GM12878 (cell line): ENCODE results near the gene SPART. TPM values are rescaled to one million over a fixed set of nuclear protein-coding genes. Genes with fewer than 3 reads are reported as not detected.

Experiments used
- ATAC-seq: fragments of 200-7000 bp; cut with Tn5 transposase; 3 replicates; pipeline ENCODE4 v1.9.1; 2020; ENCODE audit warnings: mild to moderate bottlenecking, moderate library complexity
- BruUV-seq: library from RNA; stranded (reverse); fragments of 400-500 nt; replicated peaks from 2 replicates; lab custom pipeline; 2021; lab: Mats Ljungman, UMichigan
- CTCF ChIA-PET: fragments of 300-600 bp; sonication (Branson Sonifier 250); formaldehyde crosslinking; extraction: SDS; loops from one replicate; lab custom pipeline; 2021; ENCODE audit warnings: inconsistent platforms; lab: Yijun Ruan, JAX
- POLR2A ChIA-PET: fragments of 350-600 bp; formaldehyde crosslinking; extraction: SDS; loops from one replicate; lab custom pipeline; 2021; ENCODE audit warnings: inconsistent platforms; lab: Charles Lee
- RAD21 ChIA-PET: fragments of 300-600 bp; sonication (Branson Sonifier 250); formaldehyde crosslinking; loops from one replicate; lab custom pipeline; 2023; ENCODE audit warnings: antibody characterized with exemption; ENCODE audit not compliant: unreplicated experiment; lab: Charles Lee
- SMC1A ChIA-PET: fragments of 300-600 bp; sonication (Branson Sonifier 250); formaldehyde crosslinking; loops from one replicate; lab custom pipeline; 2023; ENCODE audit not compliant: unreplicated experiment, uncharacterized antibody; lab: Charles Lee
- DNase-seq: peaks from one replicate; pipeline ENCODE4 v3.0.0-alpha.2; 2011; ENCODE audit warnings: low read depth, low spot score
- FAIRE-seq: peaks from 3 replicates; lab custom pipeline; 2011; peaks lifted over from hg19 to GRCh38; lab: Jason Lieb, UNC
- H2AFZ ChIP-seq: 2 replicates; pipeline ENCODE4 v1.6.0; 2011; ENCODE audit warnings: low read depth, low read length, control low read depth; ENCODE audit not compliant: control insufficient read depth
- H3K27ac ChIP-seq: 2 replicates; pipeline ENCODE4 v1.5.1; 2011; ENCODE audit warnings: control low read depth; ENCODE audit not compliant: control insufficient read depth, insufficient read depth
- H3K27me3 ChIP-seq, 2 experiments: replicated peaks in 1 of 2; 2 replicates each; pipeline versions ENCODE4 v1.6.0 to v1.6.1; 2011; ENCODE audit warnings: low read length in 1 of 2; ENCODE audit not compliant: control insufficient read depth in 2 of 2, insufficient read depth in 2 of 2
- H3K36me3 ChIP-seq, 2 experiments: 2 replicates each; pipeline ENCODE4 v1.5.1; 2011; ENCODE audit warnings: low read length in 1 of 2; ENCODE audit not compliant: control insufficient read depth in 2 of 2, insufficient read depth in 2 of 2
- H3K4me1 ChIP-seq: 2 replicates; pipeline ENCODE4 v1.6.1; 2011; ENCODE audit warnings: mild to moderate bottlenecking, low read length, moderate library complexity, mixed read lengths; ENCODE audit not compliant: control insufficient read depth, insufficient read depth
- H3K4me2 ChIP-seq: 2 replicates; pipeline ENCODE4 v1.6.0; 2011; ENCODE audit warnings: control low read depth; ENCODE audit not compliant: control insufficient read depth, insufficient read depth
- H3K4me3 ChIP-seq: fragments of 200-600 bp; sonication (generic); 2 replicates; pipeline ENCODE4 v1.5.1; 2016
- H3K79me2 ChIP-seq: 2 replicates; pipeline ENCODE4 v1.6.0; 2011; ENCODE audit warnings: low read length; ENCODE audit not compliant: control insufficient read depth, insufficient read depth
- H3K9ac ChIP-seq: 2 replicates; pipeline ENCODE4 v1.8.0; 2011; ENCODE audit warnings: low read length, control low read depth, mixed read lengths; ENCODE audit not compliant: control insufficient read depth, insufficient read depth
- H3K9me3 ChIP-seq: replicated peaks from 3 replicates; pipeline ENCODE4 v1.5.1; 2011; ENCODE audit warnings: mild to moderate bottlenecking, low read length; ENCODE audit not compliant: control insufficient read depth, insufficient read depth
- H4K20me1 ChIP-seq: 2 replicates; pipeline ENCODE4 v1.6.0; 2011; ENCODE audit not compliant: control insufficient read depth, insufficient read depth
- BMI1 ChIP-seq: fragments of 450-650 bp; IDR thresholded peaks from 2 replicates; pipeline ENCODE4 v1.6.1; 2016; ENCODE audit warnings: mild to moderate bottlenecking, moderate library complexity, borderline replicate concordance
- CEBPB ChIP-seq, 2 experiments: fragments of 150-350 bp in 1 of 2; IDR thresholded peaks; 2 replicates each; pipeline ENCODE4 v1.6.1; 2012 to 2014; ENCODE audit warnings: low read depth in 2 of 2, low read length in 2 of 2, borderline replicate concordance in 1 of 2, inconsistent platforms in 1 of 2
- GATAD2B ChIP-seq: fragments of 450-650 bp; conservative IDR thresholded peaks from 2 replicates; pipeline ENCODE4 v1.6.1; 2017; ENCODE audit warnings: low read depth, mild to moderate bottlenecking, moderate library complexity
- KLF5 ChIP-seq: fragments of 450-650 bp; IDR thresholded peaks from 2 replicates; pipeline ENCODE4 v1.6.1; 2014; ENCODE audit warnings: mild to moderate bottlenecking; ENCODE audit not compliant: partially characterized antibody
- SMAD1 ChIP-seq: fragments of 450-650 bp; IDR thresholded peaks from 2 replicates; pipeline ENCODE4 v1.6.1; 2018; ENCODE audit warnings: mild to moderate bottlenecking, low read depth; ENCODE audit not compliant: partially characterized antibody
- SP1 ChIP-seq: IDR thresholded peaks from one replicate; pipeline ENCODE4 v1.6.1; 2011; ENCODE audit warnings: low read depth, low read length
- STAT3 ChIP-seq: IDR thresholded peaks from 2 replicates; pipeline ENCODE4 v1.6.1; 2011; ENCODE audit warnings: low read depth, low read length, improper control_type of control experiment
- TARDBP ChIP-seq: IDR thresholded peaks from 2 replicates; pipeline ENCODE4 v1.6.1; 2016; ENCODE audit warnings: borderline replicate concordance
- ZNF24 ChIP-seq: fragments of 450-650 bp; IDR thresholded peaks from 2 replicates; pipeline ENCODE4 v1.6.1; 2017; ENCODE audit warnings: antibody characterized with exemption, mild to moderate bottlenecking
- ZNF384 ChIP-seq: IDR thresholded peaks from 2 replicates; pipeline ENCODE4 v1.6.1; 2012; ENCODE audit warnings: low read depth, mild to moderate bottlenecking, low read length, improper control_type of control experiment, borderline replicate concordance
- WGBS: methylation state at CpG from one replicate; pipeline ENCODE4 v1.1.6; 2016; ENCODE audit warnings: low lambda C conversion rate; ENCODE audit not compliant: insufficient replicate concordance, insufficient coverage; ENCODE audit errors: missing lambda C conversion rate; 5-methylcytosine and 5-hydroxymethylcytosine counted together
- in situ Hi-C: fragments of 300-500 bp; cut with MboI; formaldehyde crosslinking; loops from 9 replicates; pipeline ENCODE4 v1.14.3; 2018; ENCODE audit warnings: mixed read lengths
- intact Hi-C: fragments of 100-400 bp; cut with micrococcal nuclease; formaldehyde crosslinking; loops from one replicate; pipeline ENCODE4 v1.14.2; 2022; ENCODE audit not compliant: unreplicated experiment
- polyA plus RNA-seq, 11 experiments: library from polyadenylated mRNA; depleted of rRNA in 4 of 11; unstranded in 6 of 11; stranded (reverse) in 5 of 11; fragments of >200 nt; fragmentation: Nextera tagmentation in 4 of 11; fragmentation: Illumina TruSeq in 1 of 11; extraction: Ambion mirVana in 4 of 11; extraction: Trizol in 1 of 11; gene quantifications; 1 replicate in 1 of 11; 2 replicates in 10 of 11; pipeline versions ENCODE4 v1.2.1 to v1.2.3, GENCODE V29; 2011 to 2016; ENCODE audit warnings: inconsistent platforms in 2 of 11, missing spikeins in 2 of 11, low read depth in 1 of 11
- total RNA-seq, 4 experiments: library from RNA; depleted of rRNA in 3 of 4; stranded (reverse); fragments of >200 nt in 3 of 4; fragmentation: Illumina TruSeq in 1 of 4; extraction: Trizol in 1 of 4; gene quantifications; 2 replicates each; pipeline versions ENCODE4 v1.2.1 to v1.2.3, GENCODE V29; 2013 to 2021

SPART gene
- total and polyA plus RNA-seq, 10 of the 15 experiments (the other 5 are each of a cell fraction or from before 2014, with no cell fraction given) = 17.6 to 74.6 (median 42.1) TPM

GRCh38 chr13:36395280-36395679 is 49.1 kb upstream of the SPART start (continued):
- no peak for TF ChIP-seq SMAD1
- TF ChIP-seq, all 136 proteins: peak for 4

DNA sequence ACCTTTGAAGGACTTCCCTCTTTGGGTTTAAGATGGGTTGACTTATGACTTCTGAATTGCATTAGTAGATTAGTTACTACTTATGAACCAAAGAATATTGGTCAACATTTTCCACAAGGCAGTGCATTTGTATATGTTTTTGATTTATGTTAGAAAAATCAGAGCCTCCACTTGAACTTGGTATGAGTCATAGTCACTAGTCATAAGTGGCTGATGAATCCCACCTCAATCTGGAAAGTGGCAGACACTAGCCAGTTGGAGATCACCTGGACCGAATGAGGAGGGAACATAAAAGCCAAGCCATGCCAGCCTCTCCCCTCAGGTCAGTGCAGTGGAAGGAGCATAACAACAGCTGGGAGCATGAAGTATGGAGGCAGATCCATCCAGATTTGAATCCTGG is 39.3 kb upstream of the SPART start:
- Histone ChIP-seq H3K27me3 (no peaks in the 10 kb centered on the region), H3K4me3 (no peak overlapping the region), H3K36me3 (no peaks in the 10 kb centered on the region), H3K4me1 (no peaks in the 10 kb centered on the region), H3K9ac (no peak overlapping the region), H2AFZ (no peak overlapping the region), H3K4me2 (no peak overlapping the region), H3K79me2 (no peaks in the 10 kb centered on the region)
- ChIA-PET RAD21 (no interaction called here), SMC1A (interaction anchor here (1.0 kb wide), 1 partner anchor 16 kb away, joined by 4 read pairs; no protein-coding TSS in a partner anchor)
- FAIRE-seq (no peak), DNase-seq (no peak)
- 18% methylated on average over 1 of the region's 1 CpG for WGBS
- intact Hi-C loops = no loop called here
- no peak for TF ChIP-seq BMI1
- no peak for TF ChIP-seq CEBPB (IDR thresholded peaks at IDR 0.05; ENCODE audit: borderline replicate concordance in 1 of 2, low read depth in 2 of 2, low read length in 2 of 2)
- TF ChIP-seq SP1 = no peak
- TF ChIP-seq TARDBP = no peak
- TF ChIP-seq, all 136 proteins: peak for 0
- ChIA-PET POLR2A (no interaction called here), CTCF (no interaction called here)
- in situ Hi-C loops = no loop called here
- peak; percentile 38; the same call in 1 of the 3 replicates for ATAC-seq
- no peak overlapping the region for H3K27ac ChIP-seq
- H3K9me3 ChIP-seq = no peaks in the 10 kb centered on the region
- no peaks in the 10 kb centered on the region for H4K20me1 ChIP-seq
- BruUV-seq = no TSS peak

DNA sequence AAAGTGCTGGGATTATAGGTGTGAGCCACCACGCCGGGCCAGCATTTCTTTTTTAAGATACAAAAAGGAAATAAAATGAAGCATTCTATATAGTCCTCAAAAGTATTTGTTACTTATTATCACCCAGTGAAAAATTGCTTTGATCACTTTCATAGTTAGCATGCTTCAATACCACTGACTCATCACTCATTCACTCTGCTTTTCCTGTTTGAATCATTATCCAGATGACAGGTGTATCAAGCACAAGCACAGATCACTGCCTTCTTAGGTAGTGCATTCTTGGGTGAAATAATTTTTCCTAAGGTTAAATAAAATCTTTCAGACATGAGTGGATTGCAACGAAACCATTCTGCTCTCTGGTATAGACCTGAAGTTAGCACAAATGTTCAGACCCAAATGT is 35.8 kb upstream of the SPART start:
- intact Hi-C loops = no loop called here
- H4K20me1 ChIP-seq = no peaks in the 10 kb centered on the region
- no peaks in the 10 kb centered on the region for H3K79me2 ChIP-seq
- no peak overlapping the region for H3K4me3 ChIP-seq
- FAIRE-seq (no peak), DNase-seq (no peak), ATAC-seq (peak; percentile 70)
- in situ Hi-C loops = no loop called here
- H3K9me3 ChIP-seq = no peaks in the 10 kb centered on the region
- no peak overlapping the region for H3K9ac ChIP-seq
- no peaks in the 10 kb centered on the region for H3K36me3 ChIP-seq
- CTCF ChIA-PET = interaction anchor here (0.9 kb wide), 1 partner anchor 99 kb away, joined by 3 read pairs; no protein-coding TSS in a partner anchor
- BruUV-seq = no TSS peak
- POLR2A ChIA-PET = no interaction called here
- no peak overlapping the region for H2AFZ ChIP-seq
- H3K27me3 ChIP-seq = no peaks in the 10 kb centered on the region
- H3K4me2 ChIP-seq = no peak overlapping the region
- no peak overlapping the region for H3K27ac ChIP-seq
- H3K4me1 ChIP-seq = no peaks in the 10 kb centered on the region
- SMC1A ChIA-PET = interaction anchor here (1.0 to 2.7 kb wide), 3 partner anchors 14 to 27 kb away, joined by 3 to 8 read pairs (median 3); no protein-coding TSS in a partner anchor
- no peak for TF ChIP-seq ZNF384
- no peak for TF ChIP-seq GATAD2B
- TF ChIP-seq KLF5 = no peak
- 0 out of 2 replicates have a peak, but pooled peaks have one; percentile 25 for TF ChIP-seq ZNF24
- TF ChIP-seq STAT3 = no peak
- RAD21 ChIA-PET = no interaction called here
- WGBS = 2% methylated on average over 3 of the region's 3 CpGs
